NCI-H510A (cell line): Measurements from ENCODE around the gene BOD1L2.

Experiments
- DNase-seq: peaks from one replicate; lab custom pipeline; 2025; lab: John Stamatoyannopoulos, UW

The BOD1L2 gene

GRCh38 chr18:57150828-57151227 lies 3.9 kb downstream of the BOD1L2 start:
- no peak for DNase-seq

GRCh38 chr18:57154191-57154830 lies 7.4 kb downstream of the BOD1L2 start:
- no peak for DNase-seq

GRCh38 chr18:57164401-57164800 lies 17.5 kb downstream of the BOD1L2 start:
- no peak for DNase-seq

GRCh38 chr18:57167617-57168308 lies 20.9 kb downstream of the BOD1L2 start:
- DNase-seq: no peak

- DNase-seq: no peak
These were observed 24.1 kb downstream of the BOD1L2 start for GRCh38 chr18:57171026-57171425.

- DNase-seq: no peak
These were observed 28.6 kb downstream of the BOD1L2 start for GRCh38 chr18:57175532-57175931.

GRCh38 chr18:57185434-57185833 lies 38.5 kb downstream of the BOD1L2 start:
- no peak for DNase-seq

- DNase-seq: no peak
These were observed 42.1 kb downstream of the BOD1L2 start for GRCh38 chr18:57188851-57189557.

GRCh38 chr18:57190026-57190425 lies 43.1 kb downstream of the BOD1L2 start:
- DNase-seq: no peak

- no peak for DNase-seq
These were observed 47.2 kb downstream of the BOD1L2 start for GRCh38 chr18:57194070-57194469.

- no peak for DNase-seq
These were observed 47.7 kb downstream of the BOD1L2 start for GRCh38 chr18:57194622-57195021.

GRCh38 chr18:57195341-57195740 lies 48.5 kb downstream of the BOD1L2 start:
- no peak for DNase-seq

- no peak for DNase-seq
These were observed 50.4 kb downstream of the BOD1L2 start for GRCh38 chr18:57197261-57197660.

GRCh38 chr18:57198073-57198472 lies 51.2 kb downstream of the BOD1L2 start:
- no peak for DNase-seq
